Measurements from ENCODE around the gene USH2A.

USH2A gene

GRCh38 chr1:215661033-215661432 lies 762.2 kb downstream of the USH2A start:
- no peak for DNase-seq (ENCODE audit: low read depth)
- no peak for TF ChIP-seq CTCF (conservative IDR thresholded peaks at IDR 0.05; ENCODE audit: low read depth, low read length)
- H3K4me3 ChIP-seq (ENCODE audit: low read length) = no peak overlapping the region

GRCh38 chr1:215660259-215660658 lies 763.0 kb downstream of the USH2A start:
- TF ChIP-seq CTCF (conservative IDR thresholded peaks at IDR 0.05; ENCODE audit: low read depth, low read length) = no peak
- H3K4me3 ChIP-seq (ENCODE audit: low read length) = no peak overlapping the region
- no peak for DNase-seq (ENCODE audit: low read depth)

GRCh38 chr1:215657047-215657446 lies 766.2 kb downstream of the USH2A start:
- no peak for DNase-seq (ENCODE audit: low read depth)
- no peak for TF ChIP-seq CTCF (conservative IDR thresholded peaks at IDR 0.05; ENCODE audit: low read depth, low read length)
- H3K4me3 ChIP-seq (ENCODE audit: low read length) = no peak overlapping the region

- no peak overlapping the region for H3K4me3 ChIP-seq (ENCODE audit: low read length)
- no peak for DNase-seq (ENCODE audit: low read depth)
- no peak for TF ChIP-seq CTCF (conservative IDR thresholded peaks at IDR 0.05; ENCODE audit: low read depth, low read length)
Observed at GRCh38 chr1:215652371-215652770, 770.9 kb downstream of the USH2A start.

- TF ChIP-seq CTCF (conservative IDR thresholded peaks at IDR 0.05; ENCODE audit: low read depth, low read length) = no peak
- no peak overlapping the region for H3K4me3 ChIP-seq (ENCODE audit: low read length)
- no peak for DNase-seq (ENCODE audit: low read depth)
Observed at GRCh38 chr1:215651867-215652266, 771.4 kb downstream of the USH2A start.

GRCh38 chr1:215650446-215651149 lies 772.6 kb downstream of the USH2A start:
- DNase-seq (ENCODE audit: low read depth) = no peak
- TF ChIP-seq CTCF (conservative IDR thresholded peaks at IDR 0.05; ENCODE audit: low read depth, low read length) = no peak
- no peak overlapping the region for H3K4me3 ChIP-seq (ENCODE audit: low read length)

- TF ChIP-seq CTCF (conservative IDR thresholded peaks at IDR 0.05; ENCODE audit: low read depth, low read length) = no peak
- no peak for DNase-seq (ENCODE audit: low read depth)
- no peak overlapping the region for H3K4me3 ChIP-seq (ENCODE audit: low read length)
Observed at GRCh38 chr1:215648957-215649356, 774.3 kb downstream of the USH2A start.
